K562 (cell line): ENCODE data around the gene SPDYE6. TPM values are rescaled to one million over a fixed set of nuclear protein-coding genes. Genes with fewer than 3 reads are reported as not detected.

ENCODE experiments used
- C11orf30 ChIP-seq: fragments of 450-650 bp; IDR thresholded peaks from 2 replicates; pipeline ENCODE4 v1.6.1; 2016; ENCODE audit warnings: low read depth, mild to moderate bottlenecking
- CHD2 ChIP-seq: IDR thresholded peaks from 2 replicates; pipeline ENCODE4 v1.6.1; 2011; ENCODE audit warnings: low read depth, low read length
- COPS2 ChIP-seq: fragments of 450-650 bp; conservative IDR thresholded peaks from 2 replicates; pipeline ENCODE4 v1.6.1; 2016; ENCODE audit warnings: mild to moderate bottlenecking, moderate library complexity
- GTF2E2 ChIP-seq: fragments of 200-800 bp; sonication (Bioruptor generic); IDR thresholded peaks from 2 replicates; pipeline ENCODE4 v1.6.1; 2016; ENCODE audit warnings: missing genetic modification characterization, missing compliant biosample characterization
- HCFC1 ChIP-seq: IDR thresholded peaks from 2 replicates; pipeline ENCODE4 v1.6.1; 2012; ENCODE audit warnings: low read depth, low read length, improper control_type of control experiment
- HDAC8 ChIP-seq: fragments of 450-650 bp; IDR thresholded peaks from 2 replicates; pipeline ENCODE4 v1.6.1; 2016; ENCODE audit warnings: mild to moderate bottlenecking, missing genetic modification characterization, moderate library complexity, missing compliant biosample characterization
- HINFP ChIP-seq: fragments of 450-650 bp; conservative IDR thresholded peaks from 2 replicates; pipeline ENCODE4 v1.6.1; 2016; ENCODE audit warnings: missing genetic modification characterization, low read depth, mild to moderate bottlenecking, control low read depth, missing compliant biosample characterization
- KHSRP ChIP-seq: fragments of 450-650 bp; IDR thresholded peaks from 2 replicates; pipeline ENCODE4 v1.6.1; 2017
- KLF1 ChIP-seq: fragments of 450-650 bp; IDR thresholded peaks from 2 replicates; pipeline ENCODE4 v1.6.1; 2016; ENCODE audit warnings: missing genetic modification characterization, missing compliant biosample characterization
- MAZ ChIP-seq, 2 experiments: fragments of 450-650 bp in 1 of 2; sonication (generic) in 1 of 2; formaldehyde crosslinking; IDR thresholded peaks in 1 of 2; conservative IDR thresholded peaks in 1 of 2; 2 replicates each; pipeline versions ENCODE4 v1.4.0 to v1.5.0; 2020; ENCODE audit warnings: mild to moderate bottlenecking in 1 of 2, missing genetic modification reagents in 1 of 2
- POLR2B ChIP-seq: fragments of 450-650 bp; IDR thresholded peaks from 2 replicates; pipeline ENCODE4 v1.6.1; 2018; ENCODE audit warnings: low read depth; ENCODE audit not compliant: partially characterized antibody
- PREB ChIP-seq: sonication (generic); formaldehyde crosslinking; IDR thresholded peaks from 2 replicates; pipeline ENCODE4 v1.8.1; 2023; ENCODE audit warnings: mild to moderate bottlenecking, missing genetic modification reagents
- RAD21 ChIP-seq, 2 experiments: fragments of 250-450 bp in 1 of 2; fragments of 450-650 bp in 1 of 2; sonication (Bioruptor Pico) in 1 of 2; formaldehyde crosslinking in 1 of 2; IDR thresholded peaks in 1 of 2; conservative IDR thresholded peaks in 1 of 2; 2 replicates each; pipeline versions ENCODE4 v1.4.0 to v1.8.0; 2020 to 2022; ENCODE audit warnings: mild to moderate bottlenecking in 2 of 2, moderate library complexity in 1 of 2
- RBM25 ChIP-seq: fragments of 200-400 bp; formaldehyde crosslinking; IDR thresholded peaks from 2 replicates; pipeline ENCODE4 v1.6.1; 2018; ENCODE audit warnings: low read length, low read depth, moderate library complexity; ENCODE audit not compliant: severe bottlenecking
- SMARCC2 ChIP-seq: fragments of 450-650 bp; IDR thresholded peaks from 2 replicates; pipeline ENCODE4 v1.6.1; 2017; ENCODE audit warnings: antibody characterized with exemption, moderate library complexity, mild to moderate bottlenecking, low read depth
- SNIP1 ChIP-seq: fragments of 450-650 bp; IDR thresholded peaks from 2 replicates; pipeline ENCODE4 v1.7.1; 2017; ENCODE audit warnings: low read depth, mild to moderate bottlenecking
- SOX6 ChIP-seq: fragments of 450-650 bp; IDR thresholded peaks from 2 replicates; pipeline ENCODE4 v1.6.1; 2014; ENCODE audit warnings: mild to moderate bottlenecking
- TBP ChIP-seq: optimal IDR thresholded peaks from 2 replicates; pipeline ENCODE3; 2011; ENCODE audit warnings: low read depth, low read length, improper control_type of control experiment
- TFAP4 ChIP-seq: sonication (generic); formaldehyde crosslinking; IDR thresholded peaks from 2 replicates; pipeline ENCODE4 v1.8.0; 2022; ENCODE audit warnings: missing genetic modification reagents, mild to moderate bottlenecking, moderate library complexity, borderline replicate concordance
- TFE3 ChIP-seq: fragments of 450-650 bp; formaldehyde crosslinking; IDR thresholded peaks from 2 replicates; pipeline ENCODE4 v1.4.0; 2020; ENCODE audit warnings: mild to moderate bottlenecking, mixed read lengths
- ZNF174 ChIP-seq: fragments of 250-450 bp; sonication (Bioruptor Pico); IDR thresholded peaks from 2 replicates; pipeline ENCODE4 v1.4.0; 2020; ENCODE audit warnings: mild to moderate bottlenecking
- ZNF23 ChIP-seq: fragments of 250-450 bp; sonication (Bioruptor Pico); IDR thresholded peaks from 2 replicates; pipeline ENCODE4 v1.4.0; 2020; ENCODE audit warnings: mild to moderate bottlenecking
- ZNF431 ChIP-seq: sonication (generic); formaldehyde crosslinking; IDR thresholded peaks from 2 replicates; pipeline ENCODE4 v1.8.0; 2022; ENCODE audit warnings: mild to moderate bottlenecking, missing genetic modification reagents
- ZNF445 ChIP-seq: fragments of 250-450 bp; sonication (Bioruptor Pico); IDR thresholded peaks from 2 replicates; pipeline ENCODE4 v1.4.0; 2020; ENCODE audit warnings: low read depth, mild to moderate bottlenecking, moderate library complexity
- polyA plus RNA-seq, 8 experiments: library from polyadenylated mRNA; depleted of rRNA in 4 of 8; stranded (reverse) in 5 of 8; unstranded in 3 of 8; fragments of >200 nt; fragmentation: Nextera tagmentation in 2 of 8; fragmentation: Illumina TruSeq in 1 of 8; extraction: Ambion mirVana in 2 of 8; extraction: Trizol in 1 of 8; gene quantifications; 2 replicates each; pipeline versions ENCODE4 v1.2.1 to v1.2.3, GENCODE V29; 2011 to 2014; ENCODE audit warnings: inconsistent platforms in 1 of 8, missing spikeins in 1 of 8
- total RNA-seq, 7 experiments: library from RNA; depleted of rRNA in 6 of 7; stranded (reverse); fragments of >200 nt in 6 of 7; fragmentation: Illumina TruSeq in 2 of 7; extraction: Trizol in 2 of 7; gene quantifications; 2 replicates each; pipeline versions ENCODE4 v1.2.1 to v1.2.3, GENCODE V29; 2011 to 2021; ENCODE audit warnings: low replicate concordance in 1 of 7

The SPDYE6 gene
- total and polyA plus RNA-seq, 9 of the 15 experiments (the other 6 are each of a cell fraction or from before 2014, with no cell fraction given): 0.24 to 0.35 TPM; not detected in 7

- TF ChIP-seq HINFP (no peak), HCFC1 (peak; percentile 88), TFE3 (no peak), C11orf30 (peak; percentile 81), POLR2B (peak; percentile 78), COPS2 (no peak), SNIP1 (no peak), ZNF23 (CRISPR knock-in tag) (no peak), KHSRP (no peak; the same call in 1 of the 2 replicates), RBM25 (no peak), ZNF431 (no peak), ZNF445 (CRISPR knock-in tag) (no peak), PREB (CRISPR knock-in tag) (no peak), GTF2E2 (tag) (no peak), CHD2 (no peak), MAZ (CRISPR knock-in tag; conservative IDR thresholded peaks at IDR 0.05 in 1 of 2, IDR thresholded peaks at IDR 0.05 in 1 of 2) (peak; percentile 73 to 78), HDAC8 (tag) (0 out of 2 replicates have a peak, but pooled peaks have one; percentile 27), SOX6 (no peak), ZNF174 (CRISPR knock-in tag) (no peak), SMARCC2 (no peak), RAD21 (CRISPR knock-in tag; conservative IDR thresholded peaks at IDR 0.05 in 1 of 2, IDR thresholded peaks at IDR 0.05 in 1 of 2) (no peak), KLF1 (no peak), TFAP4 (CRISPR knock-in tag) (peak; percentile 73), TBP (peak; percentile 59)
These were observed 39.8 kb upstream of the SPDYE6 start, which contains the start of gene PRKRIP1 (continued) for GRCh38 chr7:102395873-102396709.
